ENCODE data around the gene CHTF8.

DNA sequence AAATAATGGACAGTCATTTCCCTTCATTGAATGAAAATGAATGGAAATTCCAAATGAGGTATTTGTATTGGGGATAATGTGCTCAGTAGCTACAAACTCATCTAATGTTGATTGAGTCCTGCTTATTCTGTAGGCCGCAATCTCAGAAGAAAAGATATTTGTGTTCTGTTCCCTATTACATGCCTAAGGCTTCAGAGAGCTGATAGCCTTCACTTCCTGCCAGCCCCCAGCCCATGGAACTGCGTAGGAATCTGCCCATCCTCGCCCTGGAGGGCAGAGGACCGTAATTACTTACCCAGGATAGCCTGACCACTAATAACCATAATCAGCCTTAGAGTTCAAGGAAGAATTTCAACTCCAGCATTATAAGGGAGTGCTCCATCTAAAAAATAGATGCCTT is 36.7 kb upstream of the CHTF8 start:
- TF ChIP-seq, protein P1, sequence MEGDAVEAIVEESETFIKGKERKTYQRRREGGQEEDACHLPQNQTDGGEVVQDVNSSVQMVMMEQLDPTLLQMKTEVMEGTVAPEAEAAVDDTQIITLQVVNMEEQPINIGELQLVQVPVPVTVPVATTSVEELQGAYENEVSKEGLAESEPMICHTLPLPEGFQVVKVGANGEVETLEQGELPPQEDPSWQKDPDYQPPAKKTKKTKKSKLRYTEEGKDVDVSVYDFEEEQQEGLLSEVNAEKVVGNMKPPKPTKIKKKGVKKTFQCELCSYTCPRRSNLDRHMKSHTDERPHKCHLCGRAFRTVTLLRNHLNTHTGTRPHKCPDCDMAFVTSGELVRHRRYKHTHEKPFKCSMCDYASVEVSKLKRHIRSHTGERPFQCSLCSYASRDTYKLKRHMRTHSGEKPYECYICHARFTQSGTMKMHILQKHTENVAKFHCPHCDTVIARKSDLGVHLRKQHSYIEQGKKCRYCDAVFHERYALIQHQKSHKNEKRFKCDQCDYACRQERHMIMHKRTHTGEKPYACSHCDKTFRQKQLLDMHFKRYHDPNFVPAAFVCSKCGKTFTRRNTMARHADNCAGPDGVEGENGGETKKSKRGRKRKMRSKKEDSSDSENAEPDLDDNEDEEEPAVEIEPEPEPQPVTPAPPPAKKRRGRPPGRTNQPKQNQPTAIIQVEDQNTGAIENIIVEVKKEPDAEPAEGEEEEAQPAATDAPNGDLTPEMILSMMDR (conservative IDR thresholded peaks at IDR 0.05; ENCODE audit: low read length): no peak
- TF ChIP-seq EZH2phosphoT487 (IDR thresholded peaks at IDR 0.05; ENCODE audit: borderline replicate concordance): no peak

Data from Loucy (cell line).